GM21529 (cell line): ENCODE measurements around the gene OR52E5.

Source experiments
- ATAC-seq: cut with Tn5 transposase; IDR thresholded peaks from one replicate; pipeline ENCODE4 v1.9.1; 2021; ENCODE audit not compliant: unreplicated experiment

The OR52E5 gene

GRCh38 chr11:5892908-5893307, at the start of gene OR52E5:
TSS of gene OR52E5 (plus strand) at chr11:5893208. CDS start at chr11:5900777, 7,569 bp downstream.
- no peak for ATAC-seq

- ATAC-seq, result no peak
These were observed 46.3 kb upstream of the OR52E5 start for GRCh38 chr11:5846701-5847100.

DNA sequence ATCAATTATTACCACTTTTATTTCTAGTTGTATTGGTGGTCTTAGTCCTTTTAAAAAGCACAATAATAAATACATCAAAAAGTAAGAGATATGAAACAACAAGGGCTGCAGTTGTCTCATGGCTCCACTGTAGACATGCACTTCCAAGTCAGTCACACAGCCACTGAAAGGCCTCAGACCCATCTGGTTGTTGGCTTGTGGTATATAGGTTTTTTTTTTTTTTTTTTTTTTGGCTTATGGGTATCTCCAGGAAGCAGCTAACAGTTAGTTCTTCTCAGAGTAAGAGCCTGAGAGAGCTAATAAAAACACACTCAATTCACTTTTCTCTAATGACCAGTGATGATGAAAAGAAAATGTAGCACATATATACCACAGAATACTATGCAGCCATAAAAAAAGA, 45.3 kb upstream of the OR52E5 start:
- no peak for ATAC-seq

DNA sequence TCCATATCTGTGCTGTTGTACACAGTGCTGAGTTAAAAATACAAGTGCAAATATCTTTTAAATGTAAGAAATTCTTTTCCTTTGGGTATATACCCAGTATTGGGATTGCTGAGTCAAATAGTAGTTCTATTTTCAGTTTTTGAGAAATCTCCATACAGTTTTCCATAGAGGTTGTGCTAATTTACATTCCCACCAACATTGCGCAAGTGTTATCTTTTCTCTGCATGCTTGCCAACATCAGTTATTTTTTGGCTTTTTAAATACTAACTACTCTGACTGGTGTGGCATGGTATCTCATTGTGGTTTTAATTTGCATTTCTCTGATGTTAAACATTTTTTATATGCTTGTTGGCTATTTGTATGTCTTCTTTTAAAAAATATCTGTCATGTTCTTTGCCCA, 42.0 kb upstream of the OR52E5 start:
- ATAC-seq, result no peak

DNA sequence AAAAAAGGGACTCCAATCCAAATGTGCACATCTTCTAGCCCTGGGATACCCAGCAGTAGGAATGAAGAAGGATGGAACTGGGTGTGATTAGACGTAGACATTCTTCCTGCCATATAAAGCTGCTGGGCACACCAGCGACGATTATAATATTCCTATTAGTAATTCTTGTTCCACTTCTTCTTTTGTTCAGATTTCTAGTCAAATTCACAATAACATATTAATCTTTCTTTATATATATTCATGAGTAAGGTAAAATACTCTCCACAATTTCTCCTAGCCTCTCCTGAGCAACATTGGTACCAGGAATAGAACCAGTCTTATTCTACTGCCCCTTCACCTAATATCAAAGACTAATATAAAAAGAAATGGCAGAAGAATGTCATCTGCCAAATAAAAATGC, 35.4 kb upstream of the OR52E5 start, which contains the start of gene OR52E8:
TSS of gene OR52E8 (minus strand) at position 101 of the 400 bp plus-strand sequence. CDS start at position 101, 0 bp downstream.
- no peak for ATAC-seq

- ATAC-seq, result no peak
These were observed 27.2 kb upstream of the OR52E5 start for GRCh38 chr11:5865826-5866225.

- ATAC-seq, result no peak
These were observed 14.4 kb upstream of the OR52E5 start for GRCh38 chr11:5878564-5878963.

- no peak for ATAC-seq
These were observed 12.7 kb upstream of the OR52E5 start, which contains the start of gene OR52E4 for GRCh38 chr11:5880329-5880728. TSS of gene OR52E4 (plus strand) at chr11:5880629. CDS start at chr11:5884293, 3,664 bp downstream.

- no peak for ATAC-seq
These were observed 11.3 kb upstream of the OR52E5 start for GRCh38 chr11:5881756-5882155.

GRCh38 chr11:5887172-5887571, 5.8 kb upstream of the OR52E5 start:
- ATAC-seq, result no peak

GRCh38 chr11:5887661-5888060, 5.3 kb upstream of the OR52E5 start:
- ATAC-seq, result no peak

DNA sequence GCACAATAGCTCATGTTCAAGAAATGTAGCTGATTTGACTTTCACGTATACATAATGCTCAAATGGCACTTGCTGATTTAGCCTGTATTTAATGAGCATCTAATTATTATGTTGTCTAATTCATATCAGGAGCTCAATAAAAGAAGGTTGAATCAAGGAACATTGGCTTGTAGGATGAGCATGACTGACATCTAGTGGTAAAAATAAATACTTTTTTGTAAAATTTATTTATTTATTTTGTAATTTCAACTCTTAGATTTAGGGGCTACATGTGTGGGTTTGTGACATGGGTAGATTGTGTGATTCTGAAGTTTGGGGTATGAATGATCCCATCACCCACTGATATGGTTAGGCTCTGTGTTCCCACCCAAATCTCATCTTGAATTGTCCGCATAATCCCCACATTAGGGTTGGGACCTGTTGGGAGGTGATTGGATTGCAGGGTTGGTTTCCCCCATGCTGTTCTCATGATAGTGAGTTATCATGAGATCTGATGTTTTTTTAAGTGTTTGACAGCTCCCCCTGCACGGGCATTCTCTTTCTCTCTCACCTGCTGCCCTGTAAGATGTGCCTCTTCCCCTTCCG, 1.7 kb upstream of the OR52E5 start:
- ATAC-seq, result no peak

GRCh38 chr11:5899534-5899933, 6.5 kb downstream of the OR52E5 start:
- no peak for ATAC-seq

GRCh38 chr11:5910540-5910939, 17.5 kb downstream of the OR52E5 start:
- no peak for ATAC-seq

DNA sequence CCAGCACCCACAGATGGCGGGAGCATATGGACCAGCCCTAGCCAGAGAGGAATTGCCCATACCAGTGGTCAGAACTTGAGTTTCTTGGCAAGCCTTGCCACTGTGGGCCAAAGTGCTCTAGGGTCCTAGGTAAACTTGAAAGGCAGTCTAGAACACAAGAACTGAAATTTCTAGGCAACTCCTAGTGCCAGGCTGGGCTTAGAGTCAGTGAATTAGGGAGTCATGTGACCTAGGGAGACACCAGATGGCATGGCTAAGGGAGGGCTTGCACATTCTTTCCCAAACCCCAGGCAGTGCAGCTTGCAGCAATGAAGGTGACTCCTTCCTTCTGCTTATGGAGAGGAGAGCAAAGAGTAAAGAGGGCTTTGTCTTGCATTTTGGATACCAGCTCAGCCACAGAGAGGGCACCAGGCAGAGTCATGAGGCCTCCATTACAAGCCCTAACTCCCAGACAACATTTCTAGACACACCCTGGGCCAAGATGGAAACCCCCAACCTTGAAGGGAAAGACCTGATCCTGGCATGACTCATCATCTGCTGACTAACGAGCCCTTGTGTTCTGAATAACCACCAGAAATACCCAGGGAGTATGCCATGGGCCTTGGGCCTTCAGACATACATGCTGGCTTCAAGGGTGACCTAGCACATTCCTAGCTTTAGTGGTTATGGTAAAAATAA, 29.9 kb downstream of the OR52E5 start:
- ATAC-seq, result peak; percentile 83

GRCh38 chr11:5923427-5923776, 30.4 kb downstream of the OR52E5 start:
- peak; percentile 59 for ATAC-seq

DNA sequence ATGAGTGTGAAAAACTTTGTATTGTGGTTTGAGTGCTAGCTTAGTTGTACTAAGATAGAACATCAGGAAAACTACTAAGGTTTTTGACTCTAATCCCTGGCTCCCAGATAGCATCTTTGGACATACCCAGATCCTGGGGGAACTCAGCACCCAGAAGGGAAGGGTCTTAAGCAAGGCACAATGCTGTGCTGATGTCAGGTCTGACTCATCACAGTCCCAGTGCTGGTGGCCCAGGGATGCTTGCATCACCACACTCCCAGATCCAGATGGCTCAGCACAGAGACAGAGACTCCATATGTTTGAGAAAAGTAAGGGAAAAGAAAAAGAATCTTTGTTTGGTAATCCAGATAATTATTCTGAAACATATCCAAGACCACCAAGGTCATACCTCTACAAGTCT, 30.8 kb downstream of the OR52E5 start:
- ATAC-seq, result peak; percentile 22

DNA sequence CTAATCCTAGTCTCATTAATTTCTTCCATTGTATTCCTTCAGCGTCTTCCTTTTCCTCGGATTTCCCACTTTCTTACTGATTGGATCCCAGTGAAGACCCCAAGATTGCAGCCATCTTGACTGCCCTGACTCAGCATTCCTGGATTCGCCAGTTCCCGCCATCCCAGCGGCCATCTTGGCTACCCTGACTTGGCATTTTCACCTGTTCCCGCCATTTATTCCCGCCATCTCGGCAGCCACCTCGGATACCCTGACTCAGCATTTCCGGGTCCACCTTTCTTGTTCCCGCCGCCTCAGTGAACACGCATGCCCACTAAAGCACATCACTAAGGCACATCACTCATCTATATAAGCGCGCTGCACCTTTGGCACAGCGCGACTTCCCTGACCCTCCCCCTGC, 35.3 kb downstream of the OR52E5 start:
- no peak for ATAC-seq

DNA sequence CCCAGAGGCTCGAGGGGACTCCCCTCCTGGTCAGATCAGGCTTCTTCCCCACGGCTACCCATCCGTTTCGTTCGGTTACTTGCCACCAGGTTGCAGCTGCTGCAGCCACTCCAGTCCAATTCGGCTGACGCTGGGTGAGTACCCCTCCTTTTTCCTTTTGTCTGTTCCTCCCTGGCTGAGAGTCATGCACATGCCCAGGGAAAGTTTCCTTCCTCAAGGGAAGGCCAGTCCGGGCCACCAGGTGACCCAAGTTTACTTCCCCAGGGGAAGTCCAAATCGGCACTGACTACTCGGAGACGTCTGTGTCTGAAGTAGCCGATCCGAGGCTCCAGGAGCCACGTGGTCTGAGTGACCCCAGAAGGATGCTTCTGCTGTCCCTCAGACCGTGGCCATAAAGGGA, 35.8 kb downstream of the OR52E5 start:
- no peak for ATAC-seq

DNA sequence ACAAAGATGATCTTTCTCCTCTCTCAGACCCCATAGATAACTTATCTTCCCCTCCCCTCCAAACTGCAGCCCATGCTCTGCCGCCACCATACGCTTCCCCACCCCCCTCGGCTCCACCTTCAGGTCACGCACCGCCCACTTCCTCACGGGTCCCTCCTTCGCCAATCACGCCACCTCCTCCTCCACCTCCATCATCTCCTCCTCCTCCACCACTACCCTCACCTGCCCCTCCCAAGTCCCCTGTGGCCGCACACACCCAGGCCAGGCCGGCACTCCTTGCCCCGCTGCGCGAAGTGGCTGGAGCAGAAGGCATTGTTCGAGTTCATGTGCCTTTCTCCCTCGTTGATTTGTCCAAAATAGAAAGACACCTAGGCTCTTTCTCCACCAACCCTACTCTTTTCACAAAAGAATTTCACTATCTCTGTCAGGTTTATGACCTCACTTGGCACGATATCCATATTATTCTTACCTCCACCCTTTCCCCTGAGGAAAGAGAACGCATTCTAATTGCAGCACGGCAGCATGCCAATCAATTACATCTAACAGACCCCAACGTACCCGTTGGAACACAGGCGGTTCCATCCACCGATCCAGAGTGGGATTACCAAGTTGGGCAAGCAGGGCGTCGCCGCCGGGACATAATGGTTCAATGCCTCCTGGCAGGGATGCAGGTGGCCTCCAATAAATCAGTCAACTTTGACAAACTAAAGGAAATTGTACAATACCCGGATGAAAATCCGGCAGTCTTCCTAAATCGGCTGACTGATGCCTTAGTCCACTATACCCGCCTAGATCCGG, 36.8 kb downstream of the OR52E5 start:
- no peak for ATAC-seq

DNA sequence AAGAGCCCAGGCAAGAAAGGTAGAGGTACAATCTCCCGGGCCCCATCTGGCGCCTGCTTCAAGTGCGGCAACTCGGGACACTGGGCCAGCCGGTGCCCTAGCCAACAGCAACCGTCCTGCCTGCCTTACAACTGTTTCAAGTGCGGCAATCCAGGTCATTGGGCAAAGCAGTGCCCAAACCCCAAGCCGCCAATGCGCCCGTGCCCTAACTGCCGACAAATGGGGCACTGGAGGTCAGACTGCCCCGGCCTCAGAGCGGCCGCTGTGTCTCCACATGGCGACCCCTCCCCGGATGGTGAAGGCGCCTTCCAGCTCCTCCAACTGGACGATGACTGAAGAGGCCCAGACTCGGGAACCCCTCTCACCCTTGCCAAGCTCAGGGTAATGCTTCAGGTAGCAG, 37.6 kb downstream of the OR52E5 start:
- no peak for ATAC-seq

DNA sequence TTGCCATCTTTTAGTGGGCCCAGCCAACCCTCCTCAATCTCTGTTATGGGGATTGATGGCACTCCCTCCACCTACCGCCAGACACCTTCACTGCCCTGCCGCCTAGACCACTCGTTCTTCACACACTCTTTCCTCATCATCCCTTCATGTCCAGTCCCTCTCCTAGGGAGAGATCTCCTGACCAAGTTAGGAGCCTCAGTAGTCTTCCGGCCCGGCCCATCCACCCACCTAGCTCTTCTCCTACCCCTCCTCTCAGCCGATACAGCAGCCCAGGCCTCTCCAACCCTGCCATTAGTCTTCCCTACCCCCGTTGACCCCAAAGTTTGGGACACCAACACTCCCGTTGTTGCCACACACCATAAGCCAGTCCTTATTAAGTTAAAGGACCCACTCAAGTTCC, 38.1 kb downstream of the OR52E5 start:
- no peak for ATAC-seq
